Kidney (tissue), 14 donors: ENCODE results near the gene STRN. TPM values are rescaled to one million over a fixed set of nuclear protein-coding genes. Genes with fewer than 3 reads are reported as not detected.

Experiments used
- DNase-seq, 5 donors: peaks; one replicate each; pipeline ENCODE4 v3.0.0-alpha.2; 2013 to 2020
- FAIRE-seq: peaks from 2 replicates; lab custom pipeline; 2012; peaks lifted over from hg19 to GRCh38; lab: Jason Lieb, UNC
- H3K27ac ChIP-seq, 2 donors: one replicate each; pipeline ENCODE4 v1.7.0; 2013; ENCODE audit warnings: low read depth in 2 of 2, low read length in 2 of 2, inconsistent platforms in 1 of 2
- H3K27me3 ChIP-seq: one replicate; pipeline ENCODE4 v1.7.1; 2013; ENCODE audit warnings: low read length, inconsistent platforms; ENCODE audit not compliant: control insufficient read depth, insufficient read depth
- H3K36me3 ChIP-seq, 3 donors: one replicate each; pipeline versions ENCODE4 v1.7.0 to v1.7.1; 2013; ENCODE audit warnings: low read length in 3 of 3, control low read depth in 1 of 3, inconsistent platforms in 1 of 3; ENCODE audit not compliant: insufficient read depth in 3 of 3, control insufficient read depth in 2 of 3
- H3K4me1 ChIP-seq, 3 donors: one replicate each; pipeline versions ENCODE4 v1.7.0 to v1.7.1; 2013; ENCODE audit warnings: low read length in 3 of 3, inconsistent platforms in 1 of 3, low read depth in 1 of 3; ENCODE audit not compliant: control insufficient read depth in 2 of 3, insufficient read depth in 2 of 3
- H3K4me3 ChIP-seq, 3 donors: one replicate each; pipeline versions ENCODE4 v1.7.0 to v1.8.1; 2013; ENCODE audit warnings: low read length in 3 of 3, control low read depth in 1 of 3, inconsistent platforms in 1 of 3
- H3K9ac ChIP-seq, 3 donors: one replicate each; pipeline versions ENCODE4 v1.7.0 to v1.7.1; 2013; ENCODE audit warnings: low read length in 3 of 3, control low read depth in 1 of 3, inconsistent platforms in 1 of 3
- H3K9me3 ChIP-seq, 3 donors: one replicate each; pipeline versions ENCODE4 v1.7.0 to v1.7.1; 2013; ENCODE audit warnings: low read length in 3 of 3, control low read depth in 1 of 3, inconsistent platforms in 1 of 3; ENCODE audit not compliant: control insufficient read depth in 2 of 3, insufficient read depth in 1 of 3
- CTCF ChIP-seq: IDR thresholded peaks from 3 replicates; pipeline ENCODE4 v1.5.1; 2012; ENCODE audit warnings: mild to moderate bottlenecking, moderate library complexity, borderline replicate concordance; ENCODE audit not compliant: insufficient read depth; ENCODE audit errors: extremely low read depth
- intact Hi-C: fragments of 100-400 bp; cut with DNase I; formaldehyde crosslinking; loops from one replicate; pipeline ENCODE4 v1.11.1; 2022
- polyA plus RNA-seq: library from polyadenylated mRNA; stranded (reverse); fragments of 350-450 nt; fragmentation: Illumina TruSeq; extraction: RNeasy Lipid Tissue Mini Kit (QIAGEN cat#74804); gene quantifications from one replicate; pipeline ENCODE4 v1.2.3, GENCODE V29; 2014; ENCODE audit warnings: low read depth, low replicate concordance; ENCODE audit not compliant: insufficient read depth
- total RNA-seq: library from RNA; stranded (reverse); fragmentation: NEBNext Ultra II Directional; extraction: Animal tissue kit (Norgen Biotek cat#: 25700); gene quantifications from one replicate; pipeline ENCODE4 v1.2.1, GENCODE V29; 2021
- donor health status: control.
- donor health status: control.
- donor health status: control.
- donor health status: control.
- donor health status: control.
- donor health status: DM: yes; HTN: yes; CAD: no.
- donor health status: Normal renal cell carcinoma (clear cell type).

Gene STRN
- total and polyA plus RNA-seq, 2 donors from 2014 or later: 3.7 to 42.7 TPM

GRCh38 chr2:36967236-36967876, 1.0 kb upstream of the STRN start:
- peak in 2 of 5 donors; percentile 13 to 22 for DNase-seq

GRCh38 chr2:36965751-36966369, 476 bp downstream of the STRN start:
- no peaks in the 10 kb centered on the region for H3K27me3 ChIP-seq
- H3K36me3 ChIP-seq: no peaks in the 10 kb centered on the region
- DNase-seq (peak; percentile 73 to 92 (median 79)), FAIRE-seq (no peak)
- peak overlapping the region; percentile 77 to 90 (median 88) for H3K4me3 ChIP-seq
- peak overlapping the region; percentile 69 to 75 for H3K27ac ChIP-seq
- intact Hi-C loops: no loop called here
- H3K4me1 ChIP-seq: peaks cover 0 to 3% (median 0%) of the 10 kb centered on the region in 3 donors
- peak overlapping the region; percentile 67 to 71 (median 70) for H3K9ac ChIP-seq
- H3K9me3 ChIP-seq: no peaks in the 10 kb centered on the region
- TF ChIP-seq CTCF: no peak

More at GRCh38 chr2:36967236-36967876, 1.0 kb upstream of the STRN start:
- no peak for TF ChIP-seq CTCF
- H3K4me3 ChIP-seq: peak overlapping the region; percentile 90 to 94 (median 94)
- peak overlapping the region; percentile 77 to 81 for H3K27ac ChIP-seq
- intact Hi-C loops: no loop called here
- H3K9ac ChIP-seq: peak overlapping the region; percentile 70 to 93 (median 89)
- no peaks in the 10 kb centered on the region for H3K27me3 ChIP-seq
- H3K4me1 ChIP-seq: peaks cover 0 to 3% (median 0%) of the 10 kb centered on the region in 3 donors
- no peak for FAIRE-seq
- H3K9me3 ChIP-seq: no peaks in the 10 kb centered on the region
- H3K36me3 ChIP-seq: no peaks in the 10 kb centered on the region

- intact Hi-C loops: no loop called here
- peak overlapping the region in 2 of 3 donors; percentile 70 to 71 for H3K9ac ChIP-seq
- H3K4me1 ChIP-seq: peaks cover 0 to 3% (median 0%) of the 10 kb centered on the region in 3 donors
- DNase-seq: no peak
- no peaks in the 10 kb centered on the region for H3K36me3 ChIP-seq
- H3K4me3 ChIP-seq: peak overlapping the region; percentile 77 to 90 (median 88)
- TF ChIP-seq CTCF: no peak
- no peak for FAIRE-seq
- no peaks in the 10 kb centered on the region for H3K9me3 ChIP-seq
- no peak overlapping the region for H3K27ac ChIP-seq
- H3K27me3 ChIP-seq: no peaks in the 10 kb centered on the region
These were observed 1.1 kb downstream of the STRN start for GRCh38 chr2:36965206-36965605.
